ENCODE results near the gene THAP12. TPM values are rescaled to one million over a fixed set of nuclear protein-coding genes. Genes with fewer than 3 reads are reported as not detected.
A peak's percentile ranks its signal among the peaks of the same experiment; 100 is the strongest.

Gene THAP12
- total RNA-seq, 1 donor from 2014 or later = 45.2 TPM

GRCh38 chr11:76380159-76380976, 564 bp downstream of the THAP12 start:
- no peak for DNase-seq (ENCODE audit: low read depth, low spot score)

- no peak for DNase-seq (ENCODE audit: low read depth, low spot score)
These were observed 1.1 kb downstream of the THAP12 start for GRCh38 chr11:76379807-76380158.

GRCh38 chr11:76376746-76377558, 4.0 kb downstream of the THAP12 start:
- DNase-seq (ENCODE audit: low read depth, low spot score) = no peak

- DNase-seq (ENCODE audit: low read depth, low spot score) = peak; percentile 67
These were observed 9.8 kb downstream of the THAP12 start for GRCh38 chr11:76371170-76371569.

- no peak for DNase-seq (ENCODE audit: low read depth, low spot score)
These were observed 11.5 kb downstream of the THAP12 start for GRCh38 chr11:76369406-76369805.

GRCh38 chr11:76368490-76368889, 12.4 kb downstream of the THAP12 start:
- DNase-seq (ENCODE audit: low read depth, low spot score) = no peak

- no peak for DNase-seq (ENCODE audit: low read depth, low spot score)
These were observed 15.8 kb downstream of the THAP12 start for GRCh38 chr11:76365038-76365679.

GRCh38 chr11:76362716-76363115, 18.2 kb downstream of the THAP12 start:
- no peak for DNase-seq (ENCODE audit: low read depth, low spot score)

- DNase-seq (ENCODE audit: low read depth, low spot score) = no peak
These were observed 19.2 kb downstream of the THAP12 start for GRCh38 chr11:76361776-76362175.

- DNase-seq (ENCODE audit: low read depth, low spot score) = no peak
These were observed 19.6 kb downstream of the THAP12 start for GRCh38 chr11:76361374-76361773.

- no peak for DNase-seq (ENCODE audit: low read depth, low spot score)
These were observed 25.8 kb downstream of the THAP12 start for GRCh38 chr11:76355172-76355571.

- no peak for DNase-seq (ENCODE audit: low read depth, low spot score)
These were observed 32.6 kb downstream of the THAP12 start for GRCh38 chr11:76348348-76348747.

GRCh38 chr11:76347466-76347865, 33.5 kb downstream of the THAP12 start:
- no peak for DNase-seq (ENCODE audit: low read depth, low spot score)

- no peak for DNase-seq (ENCODE audit: low read depth, low spot score)
These were observed 41.7 kb downstream of the THAP12 start for GRCh38 chr11:76339221-76339620.

GRCh38 chr11:76337923-76338322, 43.0 kb downstream of the THAP12 start:
- DNase-seq (ENCODE audit: low read depth, low spot score) = no peak

GRCh38 chr11:76337469-76337868, 43.5 kb downstream of the THAP12 start:
- no peak for DNase-seq (ENCODE audit: low read depth, low spot score)

GRCh38 chr11:76336597-76336996, 44.3 kb downstream of the THAP12 start:
- no peak for DNase-seq (ENCODE audit: low read depth, low spot score)

- no peak for DNase-seq (ENCODE audit: low read depth, low spot score)
These were observed 45.1 kb downstream of the THAP12 start for GRCh38 chr11:76335842-76336241.

GRCh38 chr11:76334826-76335389, 46.0 kb downstream of the THAP12 start:
- no peak for DNase-seq (ENCODE audit: low read depth, low spot score)

GRCh38 chr11:76330651-76331050, 50.3 kb downstream of the THAP12 start:
- DNase-seq (ENCODE audit: low read depth, low spot score) = no peak

GRCh38 chr11:76329983-76330382, 50.9 kb downstream of the THAP12 start:
- DNase-seq (ENCODE audit: low read depth, low spot score) = no peak

Data from pulmonary artery endothelial cell (primary cell).